Psoas muscle (tissue), 8 donors: ENCODE results near the gene MEIOSIN. TPM values are rescaled to one million over a fixed set of nuclear protein-coding genes. Genes with fewer than 3 reads are reported as not detected.

Experiments
- ATAC-seq, 4 donors: fragments of 200-7000 bp; cut with Tn5 transposase; one replicate each; pipeline ENCODE4 v1.9.1; 2020; ENCODE audit warnings: moderate library complexity in 3 of 4, mild to moderate bottlenecking in 2 of 4
- DNase-seq, 2 donors: peaks; one replicate each; pipeline ENCODE4 v3.0.0-alpha.2; 2020
- H3K27ac ChIP-seq: fragments of 200-600 bp; one replicate; pipeline ENCODE4 v1.8.0; 2022
- H3K27me3 ChIP-seq, 3 donors: fragments of 200-600 bp in 1 of 3; one replicate each; pipeline versions ENCODE4 v1.6.1 to v1.8.0; 2013 to 2022; ENCODE audit warnings: low read length in 2 of 3, mild to moderate bottlenecking in 2 of 3, moderate library complexity in 1 of 3; ENCODE audit not compliant: insufficient read depth in 3 of 3
- H3K36me3 ChIP-seq, 2 donors: fragments of 200-600 bp in 1 of 2; one replicate each; pipeline versions ENCODE4 v1.6.1 to v1.8.0; 2013 to 2022; ENCODE audit warnings: low read depth in 1 of 2, mild to moderate bottlenecking in 1 of 2, moderate library complexity in 1 of 2; ENCODE audit not compliant: insufficient read depth in 1 of 2
- H3K4me1 ChIP-seq: fragments of 200-600 bp; one replicate; pipeline ENCODE4 v1.8.0; 2022
- H3K4me3 ChIP-seq: fragments of 200-600 bp; one replicate; pipeline ENCODE4 v1.8.0; 2022; ENCODE audit warnings: mild to moderate bottlenecking
- H3K9me3 ChIP-seq: fragments of 200-600 bp; one replicate; pipeline ENCODE4 v1.8.0; 2022
- CTCF ChIP-seq: fragments of 200-600 bp; IDR thresholded peaks from one replicate; pipeline ENCODE4 v1.8.0; 2022; ENCODE audit warnings: antibody characterized with exemption
- WGBS, 3 donors: extraction: QIAGEN DNeasy Blood & Tissue Kit; methylation state at CpG; one replicate each; pipeline versions ENCODE4 v1.1.6 to v1.1.7; 2013; 5-methylcytosine and 5-hydroxymethylcytosine counted together
- intact Hi-C, 2 donors: fragments of 100-400 bp; cut with DNase I; formaldehyde crosslinking; loops; one replicate each; pipeline versions ENCODE4 v1.11.0 to v1.14.2; 2022
- polyA plus RNA-seq, 3 donors: library from polyadenylated mRNA; stranded (reverse); fragments of 200-250 nt; gene quantifications; one replicate each; pipeline ENCODE4 v1.2.3, GENCODE V29; 2013
- total RNA-seq, 4 donors: library from RNA; stranded (reverse); fragmentation: NEBNext Ultra II Directional in 2 of 4; extraction: Animal tissue kit (Norgen Biotek cat#: 25700) in 2 of 4; gene quantifications; one replicate each; pipeline versions ENCODE4 v1.2.1 to v1.2.4, GENCODE V29; 2021 to 2023
- donor health status: healthy with polysubstance abuse.
- donor health status: DM: no; HTN: no; CAD: no; lungs with moderate emphysema.
- donor health status: Bipolar disorder and iron deficiency.
- donor health status: healthy.
- donor health status: DM: yes; HTN: yes; CAD: no.
- donor health status: DM: no; HTN: no; CAD: no.
- donor health status: DM: no; HTN: no; CAD: no.
- donor health status: DM: yes; HTN: yes; CAD: no.

The MEIOSIN gene
- total and polyA plus RNA-seq, 7 donors = 0.01 TPM; not detected in 6

GRCh38 chr19:45757695-45758094, 24.5 kb downstream of the MEIOSIN start:
- H3K9me3 ChIP-seq = no peaks in the 10 kb centered on the region
- no peak overlapping the region for H3K4me3 ChIP-seq
- WGBS, 3 donors = 78 to 82% (median 80%) methylated on average over 9 of the region's 9 CpGs
- no peak for TF ChIP-seq CTCF
- H3K27me3 ChIP-seq = no peaks in the 10 kb centered on the region
- no peaks in the 10 kb centered on the region for H3K4me1 ChIP-seq
- ATAC-seq (no peak), DNase-seq (no peak)
- H3K27ac ChIP-seq = no peak overlapping the region
- intact Hi-C loops = no loop called here
- H3K36me3 ChIP-seq = no peaks in the 10 kb centered on the region

- Histone ChIP-seq H3K4me1 (peaks cover 2% of the 10 kb centered on the region), H3K4me3 (no peak overlapping the region), H3K36me3 (no peaks in the 10 kb centered on the region), H3K27me3 (no peaks in the 10 kb centered on the region), H3K27ac (no peak overlapping the region), H3K9me3 (no peaks in the 10 kb centered on the region)
- no peak for TF ChIP-seq CTCF
- 78 to 87% (median 78%) methylated on average over 9 of the region's 9 CpGs for WGBS, 3 donors
- no peak for DNase-seq
- no peak for ATAC-seq
- intact Hi-C loops = no loop called here
Observed at GRCh38 chr19:45758921-45759320, 25.7 kb downstream of the MEIOSIN start.

GRCh38 chr19:45761714-45762113, 28.5 kb downstream of the MEIOSIN start:
- H3K36me3 ChIP-seq = peaks cover 0 to 6% of the 10 kb centered on the region in 2 donors
- ATAC-seq (no peak), DNase-seq (no peak)
- H3K4me3 ChIP-seq = no peak overlapping the region
- peaks cover 30% of the 10 kb centered on the region for H3K4me1 ChIP-seq
- TF ChIP-seq CTCF = no peak
- H3K27me3 ChIP-seq = no peaks in the 10 kb centered on the region
- intact Hi-C loops = no loop called here
- no peak overlapping the region for H3K27ac ChIP-seq
- H3K9me3 ChIP-seq = no peaks in the 10 kb centered on the region
- 81 to 89% (median 88%) methylated on average over 14 to 17 of the region's 17 CpGs for WGBS, 3 donors

GRCh38 chr19:45762870-45763631, 29.8 kb downstream of the MEIOSIN start:
- Histone ChIP-seq H3K36me3 (peaks cover 0 to 6% of the 10 kb centered on the region in 2 donors), H3K4me1 (peaks cover 34% of the 10 kb centered on the region), H3K4me3 (no peak overlapping the region), H3K9me3 (no peaks in the 10 kb centered on the region), H3K27ac (no peak overlapping the region), H3K27me3 (no peaks in the 10 kb centered on the region)
- DNase-seq = no peak
- intact Hi-C loops = no loop called here
- ATAC-seq = no peak
- WGBS, 3 donors = 85 to 87% (median 86%) methylated on average over 14 to 15 of the region's 15 CpGs
- no peak for TF ChIP-seq CTCF
